Mononuclear cell (primary cell): Measurements from ENCODE around the gene PINK1. TPM values are rescaled to one million over a fixed set of nuclear protein-coding genes. Genes with fewer than 3 reads are reported as not detected.

Experiments
- H3K27me3 ChIP-seq: 2 replicates; pipeline ENCODE4 v1.6.0; 2011; ENCODE audit warnings: low read length, control low read depth; ENCODE audit not compliant: insufficient read depth
- H3K4me1 ChIP-seq: 2 replicates; pipeline ENCODE4 v1.5.1; 2011; ENCODE audit warnings: mild to moderate bottlenecking, low read length, control low read depth; ENCODE audit not compliant: insufficient read depth
- H3K4me3 ChIP-seq: 2 replicates; pipeline ENCODE4 v1.5.1; 2011; ENCODE audit warnings: mild to moderate bottlenecking, low read length, moderate library complexity
- H3K9me3 ChIP-seq: 2 replicates; pipeline ENCODE4 v1.5.1; 2011; ENCODE audit warnings: low read depth, mild to moderate bottlenecking, control low read depth, low read length
- total RNA-seq: library from RNA; depleted of rRNA; stranded (reverse); fragments of >200 nt; gene quantifications from one replicate; pipeline ENCODE4 v1.2.3, GENCODE V29; 2012

PINK1 gene
- total RNA-seq, 1 donor: 10.0 TPM

- Histone ChIP-seq H3K9me3 (no peaks in the 10 kb centered on the region), H3K27me3 (no peaks in the 10 kb centered on the region), H3K4me3 (no peak overlapping the region), H3K4me1 (no peaks in the 10 kb centered on the region)
These were observed 8.5 kb upstream of the PINK1 start for GRCh38 chr1:20624709-20625108.

GRCh38 chr1:20625176-20626097, 7.8 kb upstream of the PINK1 start:
- Histone ChIP-seq H3K9me3 (no peaks in the 10 kb centered on the region), H3K4me3 (no peak overlapping the region), H3K4me1 (no peaks in the 10 kb centered on the region), H3K27me3 (no peaks in the 10 kb centered on the region)

- Histone ChIP-seq H3K9me3 (no peaks in the 10 kb centered on the region), H3K27me3 (no peaks in the 10 kb centered on the region), H3K4me1 (no peaks in the 10 kb centered on the region), H3K4me3 (no peak overlapping the region)
These were observed 7.2 kb upstream of the PINK1 start for GRCh38 chr1:20626098-20626427.

GRCh38 chr1:20626524-20626923, 6.7 kb upstream of the PINK1 start:
- no peak overlapping the region for H3K4me3 ChIP-seq
- H3K27me3 ChIP-seq: no peaks in the 10 kb centered on the region
- H3K4me1 ChIP-seq: no peaks in the 10 kb centered on the region
- no peaks in the 10 kb centered on the region for H3K9me3 ChIP-seq

- H3K4me1 ChIP-seq: peaks cover 19% of the 10 kb centered on the region
- no peaks in the 10 kb centered on the region for H3K9me3 ChIP-seq
- H3K4me3 ChIP-seq: no peak overlapping the region
- H3K27me3 ChIP-seq: no peaks in the 10 kb centered on the region
These were observed 2.5 kb upstream of the PINK1 start for GRCh38 chr1:20630729-20631128.

- Histone ChIP-seq H3K27me3 (no peaks in the 10 kb centered on the region), H3K4me3 (no peak overlapping the region), H3K4me1 (peaks cover 19% of the 10 kb centered on the region), H3K9me3 (no peaks in the 10 kb centered on the region)
These were observed 872 bp upstream of the PINK1 start for GRCh38 chr1:20632386-20632785.

GRCh38 chr1:20634065-20634593, 871 bp downstream of the PINK1 start:
- Histone ChIP-seq H3K4me3 (peak overlapping the region; percentile 85), H3K4me1 (peaks cover 19% of the 10 kb centered on the region), H3K9me3 (no peaks in the 10 kb centered on the region), H3K27me3 (no peaks in the 10 kb centered on the region)

GRCh38 chr1:20634594-20635084, 1.4 kb downstream of the PINK1 start:
- H3K4me3 ChIP-seq: peak overlapping the region; percentile 85
- H3K4me1 ChIP-seq: peaks cover 19% of the 10 kb centered on the region
- H3K9me3 ChIP-seq: no peaks in the 10 kb centered on the region
- no peaks in the 10 kb centered on the region for H3K27me3 ChIP-seq

GRCh38 chr1:20636785-20637347, 3.6 kb downstream of the PINK1 start:
- peaks cover 19% of the 10 kb centered on the region for H3K4me1 ChIP-seq
- H3K4me3 ChIP-seq: no peak overlapping the region
- H3K27me3 ChIP-seq: no peaks in the 10 kb centered on the region
- H3K9me3 ChIP-seq: no peaks in the 10 kb centered on the region

- Histone ChIP-seq H3K4me1 (peaks cover under 1% of the 10 kb centered on the region), H3K4me3 (no peak overlapping the region), H3K9me3 (no peaks in the 10 kb centered on the region), H3K27me3 (no peaks in the 10 kb centered on the region)
These were observed 6.9 kb downstream of the PINK1 start for GRCh38 chr1:20640183-20640597.

GRCh38 chr1:20641975-20642374, 8.7 kb downstream of the PINK1 start:
- H3K4me1 ChIP-seq: no peaks in the 10 kb centered on the region
- no peak overlapping the region for H3K4me3 ChIP-seq
- no peaks in the 10 kb centered on the region for H3K9me3 ChIP-seq
- no peaks in the 10 kb centered on the region for H3K27me3 ChIP-seq

- Histone ChIP-seq H3K27me3 (no peaks in the 10 kb centered on the region), H3K4me3 (no peak overlapping the region), H3K9me3 (no peaks in the 10 kb centered on the region), H3K4me1 (no peaks in the 10 kb centered on the region)
These were observed 9.8 kb downstream of the PINK1 start for GRCh38 chr1:20643080-20643479.

- Histone ChIP-seq H3K4me1 (no peaks in the 10 kb centered on the region), H3K4me3 (no peak overlapping the region), H3K27me3 (no peaks in the 10 kb centered on the region), H3K9me3 (no peaks in the 10 kb centered on the region)
These were observed 11.2 kb downstream of the PINK1 start for GRCh38 chr1:20644416-20644815.

GRCh38 chr1:20645414-20645813, 12.2 kb downstream of the PINK1 start:
- Histone ChIP-seq H3K4me1 (no peaks in the 10 kb centered on the region), H3K9me3 (no peaks in the 10 kb centered on the region), H3K4me3 (no peak overlapping the region), H3K27me3 (no peaks in the 10 kb centered on the region)

GRCh38 chr1:20648438-20648837, 15.2 kb downstream of the PINK1 start:
- no peak overlapping the region for H3K4me3 ChIP-seq
- H3K4me1 ChIP-seq: no peaks in the 10 kb centered on the region
- H3K27me3 ChIP-seq: no peaks in the 10 kb centered on the region
- H3K9me3 ChIP-seq: no peaks in the 10 kb centered on the region
